ENCODE results near the gene TBC1D14. TPM values are rescaled to one million over a fixed set of nuclear protein-coding genes. Genes with fewer than 3 reads are reported as not detected.

Gene TBC1D14
- polyA plus RNA-seq, 1 of the 3 experiments (the other 2 are of a cell fraction) = 39.5 TPM

DNA sequence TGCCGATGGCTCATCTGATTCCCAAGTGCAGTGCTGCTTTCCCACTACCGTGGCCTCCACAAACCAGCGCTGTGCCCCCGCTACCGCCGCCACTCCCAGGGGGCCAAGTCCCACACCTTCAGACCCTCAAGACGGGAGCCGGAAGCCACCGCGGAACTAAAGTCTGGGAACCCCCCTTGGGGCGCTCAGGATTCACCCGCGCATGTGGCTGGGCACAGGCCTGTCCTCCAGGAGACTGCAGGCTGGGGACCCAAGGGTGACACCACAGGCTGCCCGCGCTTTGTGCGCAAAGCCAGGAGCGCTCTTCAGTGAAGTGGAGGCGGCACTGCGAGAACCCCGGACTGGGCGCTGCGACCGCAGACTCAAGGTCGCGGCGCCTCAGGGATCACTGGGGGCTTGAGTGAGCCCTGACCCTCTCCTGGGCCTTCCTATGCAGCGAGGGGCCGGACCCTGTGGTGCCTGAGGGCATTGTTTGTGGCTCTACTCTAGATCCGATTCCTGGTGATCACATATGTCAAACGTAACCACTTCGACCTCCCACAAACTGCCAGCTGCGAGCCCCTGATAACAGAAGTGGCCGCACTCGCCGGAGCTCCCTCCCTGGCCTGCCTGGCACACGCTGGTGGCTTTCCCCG, 20.4 kb upstream of the TBC1D14 start:
- TF ChIP-seq FOXM1 (IDR thresholded peaks at IDR 0.05; ENCODE audit: low read depth) = no peak
- TF ChIP-seq EP300 (IDR thresholded peaks at IDR 0.05; ENCODE audit: borderline replicate concordance in 1 of 2, low read depth in 1 of 2, low read length in 1 of 2) = no peak
- TF ChIP-seq, protein P1, sequence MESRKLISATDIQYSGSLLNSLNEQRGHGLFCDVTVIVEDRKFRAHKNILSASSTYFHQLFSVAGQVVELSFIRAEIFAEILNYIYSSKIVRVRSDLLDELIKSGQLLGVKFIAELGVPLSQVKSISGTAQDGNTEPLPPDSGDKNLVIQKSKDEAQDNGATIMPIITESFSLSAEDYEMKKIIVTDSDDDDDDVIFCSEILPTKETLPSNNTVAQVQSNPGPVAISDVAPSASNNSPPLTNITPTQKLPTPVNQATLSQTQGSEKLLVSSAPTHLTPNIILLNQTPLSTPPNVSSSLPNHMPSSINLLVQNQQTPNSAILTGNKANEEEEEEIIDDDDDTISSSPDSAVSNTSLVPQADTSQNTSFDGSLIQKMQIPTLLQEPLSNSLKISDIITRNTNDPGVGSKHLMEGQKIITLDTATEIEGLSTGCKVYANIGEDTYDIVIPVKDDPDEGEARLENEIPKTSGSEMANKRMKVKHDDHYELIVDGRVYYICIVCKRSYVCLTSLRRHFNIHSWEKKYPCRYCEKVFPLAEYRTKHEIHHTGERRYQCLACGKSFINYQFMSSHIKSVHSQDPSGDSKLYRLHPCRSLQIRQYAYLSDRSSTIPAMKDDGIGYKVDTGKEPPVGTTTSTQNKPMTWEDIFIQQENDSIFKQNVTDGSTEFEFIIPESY (IDR thresholded peaks at IDR 0.05; ENCODE audit: borderline replicate concordance, low read depth) = no peak
- TF ChIP-seq TCF12 (IDR thresholded peaks at IDR 0.05) = no peak
- no peak for TF ChIP-seq CHD2 (IDR thresholded peaks at IDR 0.05; ENCODE audit: low read length, partially characterized antibody)
- no peak for TF ChIP-seq SIN3A (IDR thresholded peaks at IDR 0.05; ENCODE audit: borderline replicate concordance, low read depth, low read length)
- TF ChIP-seq, protein P2, sequence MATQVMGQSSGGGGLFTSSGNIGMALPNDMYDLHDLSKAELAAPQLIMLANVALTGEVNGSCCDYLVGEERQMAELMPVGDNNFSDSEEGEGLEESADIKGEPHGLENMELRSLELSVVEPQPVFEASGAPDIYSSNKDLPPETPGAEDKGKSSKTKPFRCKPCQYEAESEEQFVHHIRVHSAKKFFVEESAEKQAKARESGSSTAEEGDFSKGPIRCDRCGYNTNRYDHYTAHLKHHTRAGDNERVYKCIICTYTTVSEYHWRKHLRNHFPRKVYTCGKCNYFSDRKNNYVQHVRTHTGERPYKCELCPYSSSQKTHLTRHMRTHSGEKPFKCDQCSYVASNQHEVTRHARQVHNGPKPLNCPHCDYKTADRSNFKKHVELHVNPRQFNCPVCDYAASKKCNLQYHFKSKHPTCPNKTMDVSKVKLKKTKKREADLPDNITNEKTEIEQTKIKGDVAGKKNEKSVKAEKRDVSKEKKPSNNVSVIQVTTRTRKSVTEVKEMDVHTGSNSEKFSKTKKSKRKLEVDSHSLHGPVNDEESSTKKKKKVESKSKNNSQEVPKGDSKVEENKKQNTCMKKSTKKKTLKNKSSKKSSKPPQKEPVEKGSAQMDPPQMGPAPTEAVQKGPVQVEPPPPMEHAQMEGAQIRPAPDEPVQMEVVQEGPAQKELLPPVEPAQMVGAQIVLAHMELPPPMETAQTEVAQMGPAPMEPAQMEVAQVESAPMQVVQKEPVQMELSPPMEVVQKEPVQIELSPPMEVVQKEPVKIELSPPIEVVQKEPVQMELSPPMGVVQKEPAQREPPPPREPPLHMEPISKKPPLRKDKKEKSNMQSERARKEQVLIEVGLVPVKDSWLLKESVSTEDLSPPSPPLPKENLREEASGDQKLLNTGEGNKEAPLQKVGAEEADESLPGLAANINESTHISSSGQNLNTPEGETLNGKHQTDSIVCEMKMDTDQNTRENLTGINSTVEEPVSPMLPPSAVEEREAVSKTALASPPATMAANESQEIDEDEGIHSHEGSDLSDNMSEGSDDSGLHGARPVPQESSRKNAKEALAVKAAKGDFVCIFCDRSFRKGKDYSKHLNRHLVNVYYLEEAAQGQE (IDR thresholded peaks at IDR 0.05; ENCODE audit: low read depth, low read length) = no peak
- no peak for TF ChIP-seq GATA2 (CRISPR knock-in tag; IDR thresholded peaks at IDR 0.05)
- no peak for TF ChIP-seq RXRA (IDR thresholded peaks at IDR 0.05; ENCODE audit: borderline replicate concordance, low read depth)
- no peak overlapping the region for H3K4me2 ChIP-seq
- no peaks in the 10 kb centered on the region for H3K79me2 ChIP-seq (ENCODE audit: insufficient read depth)
- POLR2A ChIA-PET = no interaction called here
- peaks cover 0 to 3% of the 10 kb centered on the region in 2 experiments; a peak in 1 of 4 replicates for H3K4me1 ChIP-seq (ENCODE audit: control insufficient read depth in 1 of 2, insufficient read depth in 2 of 2, low read depth in 1 of 2, low read length in 1 of 2)
- no peaks in the 10 kb centered on the region for H4K20me1 ChIP-seq (ENCODE audit: insufficient read depth)
- no peak overlapping the region for H3K27ac ChIP-seq (ENCODE audit: low read depth in 2 of 2, low read length in 1 of 2)
- H3K9ac ChIP-seq = no peak overlapping the region
- CTCF ChIA-PET = interaction anchor here (1.2 kb wide), 1 partner anchor 15 kb away, joined by 3 read pairs; no protein-coding TSS in a partner anchor
- H3K36me3 ChIP-seq (replicated peaks in 1 of 2; ENCODE audit: control insufficient read depth in 1 of 2, insufficient read depth in 2 of 2, low read length in 1 of 2) = peaks cover 0 to 2% of the 10 kb centered on the region in 2 experiments
- H3K4me3 ChIP-seq (ENCODE audit: low read depth in 2 of 2, low read length in 1 of 2) = no peak overlapping the region
- no peak for DNase-seq
- H2AFZ ChIP-seq (ENCODE audit: low read depth) = no peak overlapping the region
- H3K9me3 ChIP-seq = no peaks in the 10 kb centered on the region
- H3F3A ChIP-seq (replicated peaks; ENCODE audit: insufficient read depth) = no peaks in the 10 kb centered on the region
- whole genome bisulfite sequencing (ENCODE audit: low lambda C conversion rate) = 96% methylated on average over 18 of the region's 37 CpGs
- H3K27me3 ChIP-seq (ENCODE audit: insufficient read depth) = no peaks in the 10 kb centered on the region
- H3K9me2 ChIP-seq = no peaks in the 10 kb centered on the region

DNA sequence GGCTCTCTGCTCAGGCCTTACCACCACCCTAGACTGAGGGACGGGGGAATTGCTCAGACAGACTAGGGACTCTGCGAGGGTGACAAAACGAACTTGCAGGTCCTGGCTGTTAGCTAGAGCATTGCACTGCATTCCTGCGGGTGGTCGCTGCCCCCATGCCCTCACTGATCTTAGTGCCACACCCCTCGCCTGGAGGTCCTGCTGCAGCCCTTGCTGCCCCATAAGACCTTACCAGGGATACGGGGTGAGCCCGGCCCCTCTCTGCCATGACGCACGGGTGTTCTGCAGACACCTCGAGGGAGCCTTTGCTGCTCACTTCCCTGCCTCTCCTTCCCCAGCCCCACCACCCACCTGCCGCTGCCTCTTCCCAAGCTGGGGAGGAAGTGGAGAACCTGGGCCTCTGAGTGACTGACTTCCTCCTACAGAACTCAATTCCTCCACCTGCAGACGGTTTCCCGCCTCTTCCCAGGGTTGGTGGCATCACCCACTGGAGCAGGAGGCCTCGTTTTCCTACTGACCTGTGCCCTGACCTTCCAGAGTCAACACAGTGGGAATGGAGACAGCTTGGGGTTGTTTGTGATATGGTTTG, 19.8 kb upstream of the TBC1D14 start:
- H3K9me3 ChIP-seq = no peaks in the 10 kb centered on the region
- DNase-seq = no peak
- H3K9ac ChIP-seq = no peak overlapping the region
- WGBS (ENCODE audit: low lambda C conversion rate) = 95% methylated on average over 8 of the region's 15 CpGs
- H4K20me1 ChIP-seq (ENCODE audit: insufficient read depth) = no peaks in the 10 kb centered on the region
- no peaks in the 10 kb centered on the region for H3K27me3 ChIP-seq (ENCODE audit: insufficient read depth)
- POLR2A ChIA-PET = no interaction called here
- no peak overlapping the region for H2AFZ ChIP-seq (ENCODE audit: low read depth)
- CTCF ChIA-PET = interaction anchor here (1.2 kb wide), 1 partner anchor 15 kb away, joined by 3 read pairs; no protein-coding TSS in a partner anchor
- H3K4me1 ChIP-seq (ENCODE audit: control insufficient read depth in 1 of 2, insufficient read depth in 2 of 2, low read depth in 1 of 2, low read length in 1 of 2) = peaks cover 0 to 3% of the 10 kb centered on the region in 2 experiments; a peak in 1 of 4 replicates
- no peak overlapping the region for H3K4me3 ChIP-seq (ENCODE audit: low read depth in 2 of 2, low read length in 1 of 2)
- H3K79me2 ChIP-seq (ENCODE audit: insufficient read depth) = no peaks in the 10 kb centered on the region
- H3K4me2 ChIP-seq = no peak overlapping the region
- H3K27ac ChIP-seq (ENCODE audit: low read depth in 2 of 2, low read length in 1 of 2) = no peak overlapping the region
- no peaks in the 10 kb centered on the region for H3F3A ChIP-seq (replicated peaks; ENCODE audit: insufficient read depth)
- no peaks in the 10 kb centered on the region for H3K36me3 ChIP-seq (replicated peaks in 1 of 2; ENCODE audit: control insufficient read depth in 1 of 2, insufficient read depth in 2 of 2, low read length in 1 of 2)
- no peaks in the 10 kb centered on the region for H3K9me2 ChIP-seq
- TF ChIP-seq MXI1 (IDR thresholded peaks at IDR 0.05; ENCODE audit: low read depth, low read length) = no peak
- no peak for TF ChIP-seq MEF2A (IDR thresholded peaks at IDR 0.05; ENCODE audit: borderline replicate concordance, low read depth)
- TF ChIP-seq FOXM1 (IDR thresholded peaks at IDR 0.05; ENCODE audit: low read depth) = no peak
- TF ChIP-seq NRF1 (IDR thresholded peaks at IDR 0.05; ENCODE audit: low read depth, low read length) = no peak
- TF ChIP-seq, protein P2 (IDR thresholded peaks at IDR 0.05; ENCODE audit: low read depth, low read length) = no peak
- TF ChIP-seq, protein P1 (IDR thresholded peaks at IDR 0.05; ENCODE audit: borderline replicate concordance, low read depth) = no peak
